ENCODE data around the gene LRGUK. TPM values are rescaled to one million over a fixed set of nuclear protein-coding genes. Genes with fewer than 3 reads are reported as not detected.
A peak's percentile ranks its signal among the peaks of the same experiment; 100 is the strongest.

The LRGUK gene
- total RNA-seq, 1 experiment from 2014 or later = 1.0 TPM

DNA sequence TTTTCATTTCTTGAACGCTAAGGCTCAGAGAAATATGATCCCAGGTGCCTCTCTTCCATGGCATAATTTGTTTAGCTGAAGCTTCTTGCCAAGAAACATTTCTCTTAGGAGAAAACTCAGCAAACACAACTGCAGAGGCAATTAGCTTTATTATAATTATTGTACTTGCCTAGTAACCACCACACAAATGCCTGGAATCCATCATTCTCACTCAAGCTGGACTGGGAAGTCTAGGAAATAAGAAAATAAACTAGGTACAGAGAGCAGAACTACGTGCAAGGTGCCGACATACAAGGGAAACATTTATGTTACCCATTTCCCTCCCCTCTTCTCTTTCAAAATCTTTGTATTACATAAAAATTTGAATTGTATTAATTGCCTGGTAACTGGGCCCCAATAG lies 174.5 kb downstream of the LRGUK start:
- Histone ChIP-seq H3K9ac (ENCODE audit: low read length) (no peak overlapping the region), H3K36me3 (ENCODE audit: low read depth, low read length) (peaks cover 14% of the 10 kb centered on the region), H2AFZ (ENCODE audit: low read length) (no peak overlapping the region), H3K9me2 (replicated peaks; ENCODE audit: low read length) (no peaks in the 10 kb centered on the region), H3K79me2 (ENCODE audit: low read length) (no peaks in the 10 kb centered on the region), H3K27ac (ENCODE audit: low read length) (no peak overlapping the region), H3K9me3 (ENCODE audit: low read length) (no peaks in the 10 kb centered on the region), H3K4me1 (ENCODE audit: insufficient read depth, low read length) (no peaks in the 10 kb centered on the region), H3K4me2 (ENCODE audit: low read length) (no peak overlapping the region), H3K4me3 (ENCODE audit: low read length) (no peak overlapping the region), H3K27me3 (ENCODE audit: low read length) (no peaks in the 10 kb centered on the region), H3F3A (ENCODE audit: low read length, unreplicated experiment) (no peaks in the 10 kb centered on the region), H4K20me1 (ENCODE audit: low read length) (no peaks in the 10 kb centered on the region)
- no peak for ATAC-seq
- BruUV-seq (replicated peaks) = no TSS peak
- no peak for TF ChIP-seq EZH2 (IDR thresholded peaks at IDR 0.05; ENCODE audit: low read length, unreplicated experiment)
- TF ChIP-seq, protein P1, sequence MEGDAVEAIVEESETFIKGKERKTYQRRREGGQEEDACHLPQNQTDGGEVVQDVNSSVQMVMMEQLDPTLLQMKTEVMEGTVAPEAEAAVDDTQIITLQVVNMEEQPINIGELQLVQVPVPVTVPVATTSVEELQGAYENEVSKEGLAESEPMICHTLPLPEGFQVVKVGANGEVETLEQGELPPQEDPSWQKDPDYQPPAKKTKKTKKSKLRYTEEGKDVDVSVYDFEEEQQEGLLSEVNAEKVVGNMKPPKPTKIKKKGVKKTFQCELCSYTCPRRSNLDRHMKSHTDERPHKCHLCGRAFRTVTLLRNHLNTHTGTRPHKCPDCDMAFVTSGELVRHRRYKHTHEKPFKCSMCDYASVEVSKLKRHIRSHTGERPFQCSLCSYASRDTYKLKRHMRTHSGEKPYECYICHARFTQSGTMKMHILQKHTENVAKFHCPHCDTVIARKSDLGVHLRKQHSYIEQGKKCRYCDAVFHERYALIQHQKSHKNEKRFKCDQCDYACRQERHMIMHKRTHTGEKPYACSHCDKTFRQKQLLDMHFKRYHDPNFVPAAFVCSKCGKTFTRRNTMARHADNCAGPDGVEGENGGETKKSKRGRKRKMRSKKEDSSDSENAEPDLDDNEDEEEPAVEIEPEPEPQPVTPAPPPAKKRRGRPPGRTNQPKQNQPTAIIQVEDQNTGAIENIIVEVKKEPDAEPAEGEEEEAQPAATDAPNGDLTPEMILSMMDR (conservative IDR thresholded peaks at IDR 0.05; ENCODE audit: low read depth, low read length) = no peak
- no peak for TF ChIP-seq EZH2phosphoT487 (IDR thresholded peaks at IDR 0.05; ENCODE audit: borderline replicate concordance, low read length)
- no peak for DNase-seq
- ChIA-PET CTCF (no interaction called here), POLR2A (ENCODE audit: unreplicated experiment) (no interaction called here)
- intact Hi-C loops (cut with micrococcal nuclease) = no loop called here

DNA sequence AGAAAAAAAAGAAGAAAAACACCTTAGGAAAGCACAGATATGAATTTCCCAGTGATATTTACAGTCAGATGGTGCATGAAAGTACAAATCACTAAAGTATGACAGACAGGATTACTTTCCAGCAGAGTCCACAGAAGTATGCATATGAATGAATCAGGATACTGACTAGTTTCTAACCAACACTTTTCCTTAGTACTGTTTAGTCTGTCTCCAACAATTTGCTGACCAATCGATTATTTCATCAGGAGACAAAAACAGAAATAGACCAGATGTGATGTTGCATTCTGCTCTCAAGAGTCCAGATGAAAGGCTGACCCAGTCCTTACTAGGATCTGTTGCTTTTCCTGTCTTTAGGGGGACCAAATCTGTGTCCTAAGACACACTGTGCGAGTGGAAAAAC lies 175.0 kb downstream of the LRGUK start:
- no peak overlapping the region for H3K9ac ChIP-seq (ENCODE audit: low read length)
- ChIA-PET CTCF (no interaction called here), POLR2A (ENCODE audit: unreplicated experiment) (no interaction called here)
- H3K4me2 ChIP-seq (ENCODE audit: low read length) = no peak overlapping the region
- H3K9me3 ChIP-seq (ENCODE audit: low read length) = no peaks in the 10 kb centered on the region
- no peak overlapping the region for H3K27ac ChIP-seq (ENCODE audit: low read length)
- no TSS peak for BruUV-seq (replicated peaks)
- H3K4me3 ChIP-seq (ENCODE audit: low read length) = no peak overlapping the region
- peaks cover 13% of the 10 kb centered on the region for H3K36me3 ChIP-seq (ENCODE audit: low read depth, low read length)
- no peaks in the 10 kb centered on the region for H4K20me1 ChIP-seq (ENCODE audit: low read length)
- no peaks in the 10 kb centered on the region for H3K9me2 ChIP-seq (replicated peaks; ENCODE audit: low read length)
- intact Hi-C loops (cut with micrococcal nuclease) = no loop called here
- DNase-seq (no peak), ATAC-seq (no peak)
- H3F3A ChIP-seq (ENCODE audit: low read length, unreplicated experiment) = no peaks in the 10 kb centered on the region
- no peaks in the 10 kb centered on the region for H3K79me2 ChIP-seq (ENCODE audit: low read length)
- no peak for TF ChIP-seq EZH2 (IDR thresholded peaks at IDR 0.05; ENCODE audit: low read length, unreplicated experiment)
- TF ChIP-seq, protein P1 (conservative IDR thresholded peaks at IDR 0.05; ENCODE audit: low read depth, low read length) = no peak
- no peak for TF ChIP-seq EZH2phosphoT487 (IDR thresholded peaks at IDR 0.05; ENCODE audit: borderline replicate concordance, low read length)
- no peak overlapping the region for H2AFZ ChIP-seq (ENCODE audit: low read length)
- no peaks in the 10 kb centered on the region for H3K4me1 ChIP-seq (ENCODE audit: insufficient read depth, low read length)
- no peaks in the 10 kb centered on the region for H3K27me3 ChIP-seq (ENCODE audit: low read length)

DNA sequence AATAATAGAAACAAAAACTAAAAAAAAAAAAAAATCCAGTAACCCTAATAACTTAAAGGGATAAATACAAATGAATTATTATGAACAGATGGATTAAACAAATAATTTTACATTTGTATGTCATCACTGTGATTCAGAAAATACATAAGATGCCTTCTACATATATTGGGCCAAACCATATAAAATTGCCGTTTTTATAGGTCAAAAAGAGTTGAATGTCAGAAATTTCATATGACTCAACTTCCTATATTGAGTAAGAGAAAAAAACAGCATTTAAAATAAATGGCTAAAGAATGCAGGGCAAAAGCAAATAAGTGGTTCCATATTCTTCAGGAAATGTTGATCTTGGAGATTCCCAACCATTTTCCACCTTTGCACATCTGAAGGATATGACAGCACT lies 180.2 kb downstream of the LRGUK start:
- H3F3A ChIP-seq (ENCODE audit: low read length, unreplicated experiment) = no peaks in the 10 kb centered on the region
- peaks cover 5% of the 10 kb centered on the region for H3K36me3 ChIP-seq (ENCODE audit: low read depth, low read length)
- intact Hi-C loops (cut with micrococcal nuclease) = no loop called here
- no peak overlapping the region for H3K9ac ChIP-seq (ENCODE audit: low read length)
- H3K9me2 ChIP-seq (replicated peaks; ENCODE audit: low read length) = no peaks in the 10 kb centered on the region
- no peaks in the 10 kb centered on the region for H3K79me2 ChIP-seq (ENCODE audit: low read length)
- no peaks in the 10 kb centered on the region for H3K27me3 ChIP-seq (ENCODE audit: low read length)
- BruUV-seq (replicated peaks) = no TSS peak
- no peak overlapping the region for H3K4me3 ChIP-seq (ENCODE audit: low read length)
- ChIA-PET POLR2A (ENCODE audit: unreplicated experiment) (no interaction called here), CTCF (no interaction called here)
- H3K4me2 ChIP-seq (ENCODE audit: low read length) = no peak overlapping the region
- ATAC-seq (peak; percentile 84), DNase-seq (peak; percentile 34)
- H3K4me1 ChIP-seq (ENCODE audit: insufficient read depth, low read length) = peaks cover 5% of the 10 kb centered on the region
- TF ChIP-seq EZH2 (IDR thresholded peaks at IDR 0.05; ENCODE audit: low read length, unreplicated experiment) (no peak), EZH2phosphoT487 (IDR thresholded peaks at IDR 0.05; ENCODE audit: borderline replicate concordance, low read length) (no peak)
- TF ChIP-seq, protein P1 (conservative IDR thresholded peaks at IDR 0.05; ENCODE audit: low read depth, low read length) = no peak
- H4K20me1 ChIP-seq (ENCODE audit: low read length) = no peaks in the 10 kb centered on the region
- no peaks in the 10 kb centered on the region for H3K9me3 ChIP-seq (ENCODE audit: low read length)
- peak overlapping the region; percentile 58 for H3K27ac ChIP-seq (ENCODE audit: low read length)
- no peak overlapping the region for H2AFZ ChIP-seq (ENCODE audit: low read length)
